RWPE2 (cell line): ENCODE measurements around the gene UFSP1.

Source experiments
- ATAC-seq: fragments of 200-7000 bp; cut with Tn5 transposase; 3 replicates; pipeline ENCODE4 v1.9.1; 2021; ENCODE audit warnings: low read depth
- DNase-seq: peaks from one replicate; pipeline ENCODE4 v3.0.0-alpha.2; 2020; ENCODE audit warnings: low spot score
- H3K27ac ChIP-seq: fragments of 450-650 bp; 2 replicates; pipeline ENCODE4 v1.5.1; 2017; ENCODE audit warnings: mild to moderate bottlenecking; ENCODE audit not compliant: poor library complexity, severe bottlenecking
- H3K27me3 ChIP-seq: fragments of 250-450 bp; sonication (Bioruptor Pico); 2 replicates; pipeline ENCODE4 v1.5.1; 2021; ENCODE audit warnings: mild to moderate bottlenecking, moderate library complexity; ENCODE audit not compliant: insufficient read depth, poor library complexity, severe bottlenecking
- H3K36me3 ChIP-seq: fragments of 250-450 bp; sonication (Bioruptor Pico); 2 replicates; pipeline ENCODE4 v1.5.1; 2020; ENCODE audit warnings: low read depth, mild to moderate bottlenecking, moderate library complexity
- H3K4me1 ChIP-seq: fragments of 250-450 bp; sonication (Bioruptor Pico); 2 replicates; pipeline ENCODE4 v1.5.1; 2021; ENCODE audit warnings: mild to moderate bottlenecking, moderate library complexity; ENCODE audit not compliant: insufficient read depth, poor library complexity, severe bottlenecking
- H3K4me3 ChIP-seq: fragments of 250-450 bp; sonication (Bioruptor Pico); 2 replicates; pipeline ENCODE4 v1.5.1; 2021; ENCODE audit warnings: mild to moderate bottlenecking, moderate library complexity; ENCODE audit not compliant: severe bottlenecking
- H3K9me3 ChIP-seq: fragments of 250-450 bp; sonication (Bioruptor Pico); 2 replicates; pipeline ENCODE4 v1.5.1; 2021; ENCODE audit warnings: mild to moderate bottlenecking, moderate library complexity; ENCODE audit not compliant: severe bottlenecking
- CTCF ChIP-seq: fragments of 450-650 bp; IDR thresholded peaks from one replicate; pipeline ENCODE4 v1.5.1; 2017; ENCODE audit warnings: mild to moderate bottlenecking, moderate library complexity; ENCODE audit not compliant: poor library complexity, severe bottlenecking

The UFSP1 gene

GRCh38 chr7:100839361-100839760, 50.2 kb downstream of the UFSP1 start:
- DNase-seq (no peak), ATAC-seq (no peak)
- H3K27ac ChIP-seq, result no peak overlapping the region
- H3K4me1 ChIP-seq, result peaks cover 12% of the 10 kb centered on the region
- H3K9me3 ChIP-seq, result no peaks in the 10 kb centered on the region
- no peak overlapping the region for H3K4me3 ChIP-seq
- H3K27me3 ChIP-seq, result no peaks in the 10 kb centered on the region
- no peaks in the 10 kb centered on the region for H3K36me3 ChIP-seq
- no peak for TF ChIP-seq CTCF
